ENCODE results near the gene C19orf81. TPM values are rescaled to one million over a fixed set of nuclear protein-coding genes. Genes with fewer than 3 reads are reported as not detected.

The C19orf81 gene
- total and polyA plus RNA-seq, 2 of the 8 experiments (the other 6 are each of a cell fraction or from before 2014, with no cell fraction given), result 11.7 to 13.0 TPM

GRCh38 chr19:50607874-50608785 lies 41.1 kb upstream of the C19orf81 start:
- Histone ChIP-seq H2BK20ac (ENCODE audit: low read length) (no peak overlapping the region), H3K4me1 (replicated peaks in 1 of 4; ENCODE audit: control insufficient read depth in 3 of 4, insufficient read depth in 4 of 4, low read length in 3 of 4) (peaks cover 0 to 4% (median 3%) of the 10 kb centered on the region in 4 experiments; a peak in 5 of 7 replicates), H3K79me2 (ENCODE audit: control insufficient read depth in 1 of 2, insufficient read depth in 2 of 2, low read length in 2 of 2) (no peaks in the 10 kb centered on the region), H3K27me3 (replicated peaks in 1 of 4; ENCODE audit: control insufficient read depth in 3 of 4, extremely low read depth in 1 of 4, insufficient read depth in 3 of 4, low read length in 3 of 4) (peaks cover 3 to 17% (median 13%) of the 10 kb centered on the region in 4 experiments), H4K20me1 (replicated peaks in 1 of 2; ENCODE audit: control insufficient read depth in 1 of 2, insufficient read depth in 2 of 2, low read length in 2 of 2) (no peaks in the 10 kb centered on the region), H3K36me3 (ENCODE audit: control insufficient read depth in 2 of 4, insufficient read depth in 4 of 4, low read length in 3 of 4) (no peaks in the 10 kb centered on the region), H3K4me2 (ENCODE audit: insufficient read depth in 1 of 2, low read depth in 2 of 2, low read length in 2 of 2) (peak overlapping the region; percentile 32 to 79), H3K9ac (replicated peaks in 1 of 4; ENCODE audit: extremely low read depth in 1 of 4, low read depth in 3 of 4, low read length in 3 of 4) (no peak overlapping the region; a peak in 2 of 7 replicates), H4K91ac (replicated peaks; ENCODE audit: insufficient read length, low read length) (peak overlapping the region; percentile 39), H3K27ac (ENCODE audit: low read depth, low read length) (no peak overlapping the region), H4K5ac (ENCODE audit: insufficient read length, low read depth, low read length) (no peak overlapping the region), H2BK15ac (ENCODE audit: low read length) (no peak overlapping the region), H2BK5ac (ENCODE audit: low read depth, low read length) (no peak overlapping the region), H2BK120ac (replicated peaks; ENCODE audit: low read depth, low read length) (no peak overlapping the region), H3K4me3 (ENCODE audit: extremely low read depth in 1 of 4, insufficient read depth in 2 of 4, low read depth in 3 of 4, low read length in 4 of 4) (peak overlapping the region; percentile 16 to 54 (median 30); a peak in 7 of 8 replicates), H3K4ac (replicated peaks; ENCODE audit: insufficient read length, low read depth, low read length) (no peak overlapping the region), H3K23me2 (ENCODE audit: low read depth, low read length) (no peaks in the 10 kb centered on the region; the same call in 1 of the 2 replicates), H2AK5ac (ENCODE audit: low read depth, low read length) (no peak overlapping the region), H3K79me1 (ENCODE audit: low read depth, low read length) (no peaks in the 10 kb centered on the region), H3K9me3 (ENCODE audit: insufficient read depth in 2 of 2, low read depth in 1 of 2, low read length in 1 of 2) (peaks cover 0 to 9% of the 10 kb centered on the region in 2 experiments; a peak in 2 of 4 replicates), H3K14ac (ENCODE audit: insufficient read length) (no peak overlapping the region), H3K56ac (replicated peaks; ENCODE audit: insufficient read length, low read depth, low read length) (no peak overlapping the region), H4K8ac (ENCODE audit: extremely low read depth, insufficient read depth, low read length) (peak overlapping the region; percentile 75; the same call in 1 of the 2 replicates), H3K18ac (ENCODE audit: extremely low read depth, low read length) (no peak overlapping the region), H2BK12ac (ENCODE audit: low read depth, low read length) (peak overlapping the region; percentile 81), H2AFZ (ENCODE audit: low read length) (peak overlapping the region; percentile 45), H3K23ac (ENCODE audit: insufficient read length) (no peak overlapping the region)
- CTCF ChIA-PET (ENCODE audit: partially characterized antibody), result interaction anchor here (0.6 to 1.5 kb wide), 16 partner anchors 11 to 175 kb away, joined by 3 to 14 read pairs (median 4); partner anchors contain the start of gene CLEC11A
- POLR2A ChIA-PET (ENCODE audit: partially characterized antibody), result interaction anchor here (0.6 to 1.1 kb wide), 7 partner anchors 20 to 340 kb away, joined by 3 to 7 read pairs (median 3); no protein-coding TSS in a partner anchor
- peak; percentile 97 to 99 for DNase-seq (ENCODE audit: low read depth in 1 of 2, low spot score in 2 of 2)
- 28% methylated on average over 45 of the region's 56 CpGs; no CpG with 5 or more reads in 1 of the 2 experiments for WGBS, 2 experiments (ENCODE audit: extremely low coverage in 1 of 2, insufficient coverage in 1 of 2, insufficient read length in 1 of 2, insufficient replicate concordance in 2 of 2, low coverage in 1 of 2, low lambda C conversion rate in 2 of 2, missing lambda C conversion rate in 1 of 2)
- FAIRE-seq, result peak; percentile 82
- TF ChIP-seq SRF (IDR thresholded peaks at IDR 0.05; ENCODE audit: low read depth, low read length) (no peak), TBP (IDR thresholded peaks at IDR 0.05; ENCODE audit: low read depth, low read length) (0 out of 2 replicates have a peak, but pooled peaks have one; percentile 26), RFX5 (IDR thresholded peaks at IDR 0.05; ENCODE audit: borderline replicate concordance, low read depth, low read length) (peak; percentile 99), E2F6 (IDR thresholded peaks at IDR 0.05) (peak; percentile 67), CHD1 (IDR thresholded peaks at IDR 0.05; ENCODE audit: low read depth, low read length) (no peak), SP4 (IDR thresholded peaks at IDR 0.05; ENCODE audit: low read length) (0 out of 2 replicates have a peak, but pooled peaks have one; percentile 36), BRCA1 (IDR thresholded peaks at IDR 0.05; ENCODE audit: low read depth, low read length) (peak; percentile 87), ATF3 (IDR thresholded peaks at IDR 0.05; ENCODE audit: insufficient read depth, low read depth, low read length) (no peak), TAF1 (IDR thresholded peaks at IDR 0.05; ENCODE audit: low read depth, low read length) (0 out of 2 replicates have a peak, but pooled peaks have one; percentile 19), RBBP5 (IDR thresholded peaks at IDR 0.05; ENCODE audit: borderline replicate concordance, low read depth, low read length) (no peak)
